WTC11 (cell line): ENCODE data around the gene ARL8A.

Source experiments
- AFF4 ChIP-seq: sonication (generic); formaldehyde crosslinking; IDR thresholded peaks from 2 replicates; pipeline ENCODE4 v1.8.1; 2023; ENCODE audit warnings: mild to moderate bottlenecking, missing genetic modification reagents, borderline replicate concordance
- CBFB ChIP-seq: sonication (generic); formaldehyde crosslinking; IDR thresholded peaks from 2 replicates; pipeline ENCODE4 v1.8.1; 2022; ENCODE audit warnings: mild to moderate bottlenecking, low read depth, missing genetic modification reagents
- CTCF ChIP-seq: fragments of 200-600 bp; IDR thresholded peaks from 2 replicates; pipeline ENCODE4 v1.8.0; 2022; ENCODE audit warnings: antibody characterized with exemption
- HMGXB4 ChIP-seq: sonication (generic); formaldehyde crosslinking; IDR thresholded peaks from 2 replicates; pipeline ENCODE4 v1.8.1; 2023; ENCODE audit warnings: mild to moderate bottlenecking, moderate library complexity, missing genetic modification reagents
- JUN ChIP-seq: sonication (generic); formaldehyde crosslinking; IDR thresholded peaks from 2 replicates; pipeline ENCODE4 v1.8.0; 2023; ENCODE audit warnings: mild to moderate bottlenecking, missing genetic modification reagents
- KAT7 ChIP-seq: sonication (generic); formaldehyde crosslinking; IDR thresholded peaks from 2 replicates; pipeline ENCODE4 v1.8.1; 2023; ENCODE audit warnings: missing genetic modification reagents, mild to moderate bottlenecking, borderline replicate concordance
- NR1H2 ChIP-seq: sonication (generic); formaldehyde crosslinking; IDR thresholded peaks from 2 replicates; pipeline ENCODE4 v1.9.0; 2021; ENCODE audit warnings: mild to moderate bottlenecking, moderate library complexity, missing genetic modification reagents
- RELA ChIP-seq: sonication (generic); formaldehyde crosslinking; IDR thresholded peaks from 2 replicates; pipeline ENCODE4 v1.8.1; 2022; ENCODE audit warnings: missing genetic modification reagents, mild to moderate bottlenecking, borderline replicate concordance
- TEAD1 ChIP-seq: sonication (generic); formaldehyde crosslinking; IDR thresholded peaks from 2 replicates; pipeline ENCODE4 v1.8.0; 2022; ENCODE audit warnings: mild to moderate bottlenecking, missing genetic modification reagents
- TF ChIP-seq, protein P1 (sequence below): sonication (generic); formaldehyde crosslinking; IDR thresholded peaks from 2 replicates; pipeline ENCODE4 v1.8.0; 2023; ENCODE audit warnings: mild to moderate bottlenecking, missing genetic modification reagents

GRCh38 chr1:202181586-202181985 is 37.0 kb upstream of the ARL8A start:
- TF ChIP-seq HMGXB4 (no peak), CTCF (no peak), CBFB (CRISPR knock-in tag) (no peak), AFF4 (CRISPR knock-in tag) (no peak), RELA (no peak), JUN (CRISPR knock-in tag) (no peak), KAT7 (CRISPR knock-in tag) (no peak), NR1H2 (no peak), TEAD1 (CRISPR knock-in tag) (no peak)
- TF ChIP-seq, protein P1, sequence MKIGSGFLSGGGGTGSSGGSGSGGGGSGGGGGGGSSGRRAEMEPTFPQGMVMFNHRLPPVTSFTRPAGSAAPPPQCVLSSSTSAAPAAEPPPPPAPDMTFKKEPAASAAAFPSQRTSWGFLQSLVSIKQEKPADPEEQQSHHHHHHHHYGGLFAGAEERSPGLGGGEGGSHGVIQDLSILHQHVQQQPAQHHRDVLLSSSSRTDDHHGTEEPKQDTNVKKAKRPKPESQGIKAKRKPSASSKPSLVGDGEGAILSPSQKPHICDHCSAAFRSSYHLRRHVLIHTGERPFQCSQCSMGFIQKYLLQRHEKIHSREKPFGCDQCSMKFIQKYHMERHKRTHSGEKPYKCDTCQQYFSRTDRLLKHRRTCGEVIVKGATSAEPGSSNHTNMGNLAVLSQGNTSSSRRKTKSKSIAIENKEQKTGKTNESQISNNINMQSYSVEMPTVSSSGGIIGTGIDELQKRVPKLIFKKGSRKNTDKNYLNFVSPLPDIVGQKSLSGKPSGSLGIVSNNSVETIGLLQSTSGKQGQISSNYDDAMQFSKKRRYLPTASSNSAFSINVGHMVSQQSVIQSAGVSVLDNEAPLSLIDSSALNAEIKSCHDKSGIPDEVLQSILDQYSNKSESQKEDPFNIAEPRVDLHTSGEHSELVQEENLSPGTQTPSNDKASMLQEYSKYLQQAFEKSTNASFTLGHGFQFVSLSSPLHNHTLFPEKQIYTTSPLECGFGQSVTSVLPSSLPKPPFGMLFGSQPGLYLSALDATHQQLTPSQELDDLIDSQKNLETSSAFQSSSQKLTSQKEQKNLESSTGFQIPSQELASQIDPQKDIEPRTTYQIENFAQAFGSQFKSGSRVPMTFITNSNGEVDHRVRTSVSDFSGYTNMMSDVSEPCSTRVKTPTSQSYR (CRISPR knock-in tag): no peak
